Femur (tissue), 1 donor: ENCODE measurements around the gene CD80.
"Not testable (repeated sequence)": the region's sequence is repeated elsewhere in the genome, so short reads cannot be mapped to it uniquely, and the experiment has no call there.

Experiments
- DNase-seq: peaks from one replicate; pipeline ENCODE4 v3.0.0-alpha.2; 2017

The CD80 gene, protein sequence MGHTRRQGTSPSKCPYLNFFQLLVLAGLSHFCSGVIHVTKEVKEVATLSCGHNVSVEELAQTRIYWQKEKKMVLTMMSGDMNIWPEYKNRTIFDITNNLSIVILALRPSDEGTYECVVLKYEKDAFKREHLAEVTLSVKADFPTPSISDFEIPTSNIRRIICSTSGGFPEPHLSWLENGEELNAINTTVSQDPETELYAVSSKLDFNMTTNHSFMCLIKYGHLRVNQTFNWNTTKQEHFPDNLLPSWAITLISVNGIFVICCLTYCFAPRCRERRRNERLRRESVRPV

GRCh38 chr3:119559441-119559963 lies at the start of gene CD80:
TSS of gene CD80 (minus strand) at chr3:119559614. CDS start at chr3:119557728, 1,886 bp downstream.
- no peak for DNase-seq

GRCh38 chr3:119608405-119609000 lies 49.1 kb upstream of the CD80 start:
- no peak for DNase-seq

GRCh38 chr3:119604878-119605277 lies 45.5 kb upstream of the CD80 start:
- DNase-seq: no peak

DNA sequence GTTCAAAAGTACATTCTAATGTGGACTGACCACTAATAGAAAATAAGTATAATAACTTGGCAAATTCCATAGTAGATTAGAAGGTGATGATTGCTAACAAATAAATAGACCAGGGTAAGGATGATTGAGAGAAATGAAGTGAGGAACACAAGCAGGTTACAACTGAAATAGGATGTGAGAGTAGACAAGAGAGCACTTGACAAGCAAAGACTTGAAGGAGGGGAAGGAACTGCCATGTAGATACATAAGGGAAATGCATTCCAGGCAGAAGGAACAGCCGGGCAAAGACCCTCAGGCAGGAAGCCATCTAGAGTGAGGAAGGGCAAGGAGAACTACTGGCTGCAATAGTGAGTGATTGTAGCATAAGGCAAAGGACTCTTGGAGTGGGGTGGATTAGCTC lies 43.3 kb upstream of the CD80 start:
- DNase-seq: no peak

DNA sequence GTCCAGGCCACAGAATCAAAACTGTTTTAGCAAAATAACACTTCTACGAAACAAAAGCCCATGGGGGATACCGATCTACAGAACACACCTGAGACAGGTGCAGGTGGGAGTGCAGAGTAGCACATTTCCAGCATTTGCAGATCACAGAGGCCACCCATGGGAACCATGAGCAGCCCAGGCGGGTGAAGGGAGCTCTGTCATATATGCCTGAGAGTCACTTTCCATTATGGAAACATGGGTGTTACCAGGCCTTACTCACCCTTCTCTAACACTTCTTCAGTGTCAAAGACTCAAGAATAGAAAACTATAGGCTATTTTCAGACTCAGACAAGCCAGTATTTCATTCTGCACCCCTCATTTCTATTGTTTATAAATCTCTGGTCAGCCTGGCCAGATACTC lies 41.7 kb upstream of the CD80 start:
- no peak for DNase-seq

DNA sequence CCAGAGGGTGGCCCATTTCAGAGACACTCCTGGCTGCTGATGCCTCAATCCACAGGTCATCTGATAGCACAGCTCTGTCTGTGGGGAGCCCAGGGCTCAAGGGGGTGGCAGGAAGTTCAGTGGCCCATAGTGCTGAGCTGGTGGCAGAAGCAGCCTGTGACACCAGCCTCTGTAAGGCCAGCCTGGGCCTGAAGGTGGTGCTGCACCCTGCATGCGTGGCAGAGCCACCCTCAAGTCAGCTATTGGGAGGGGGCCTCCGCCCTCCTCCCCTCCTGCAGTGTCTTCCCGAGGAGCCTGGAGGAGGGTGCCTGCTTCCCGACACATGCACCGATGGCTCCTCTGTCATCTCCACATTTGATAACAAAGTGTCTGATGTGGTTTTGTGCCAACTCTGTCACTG lies 41.3 kb upstream of the CD80 start:
- no peak for DNase-seq

DNA sequence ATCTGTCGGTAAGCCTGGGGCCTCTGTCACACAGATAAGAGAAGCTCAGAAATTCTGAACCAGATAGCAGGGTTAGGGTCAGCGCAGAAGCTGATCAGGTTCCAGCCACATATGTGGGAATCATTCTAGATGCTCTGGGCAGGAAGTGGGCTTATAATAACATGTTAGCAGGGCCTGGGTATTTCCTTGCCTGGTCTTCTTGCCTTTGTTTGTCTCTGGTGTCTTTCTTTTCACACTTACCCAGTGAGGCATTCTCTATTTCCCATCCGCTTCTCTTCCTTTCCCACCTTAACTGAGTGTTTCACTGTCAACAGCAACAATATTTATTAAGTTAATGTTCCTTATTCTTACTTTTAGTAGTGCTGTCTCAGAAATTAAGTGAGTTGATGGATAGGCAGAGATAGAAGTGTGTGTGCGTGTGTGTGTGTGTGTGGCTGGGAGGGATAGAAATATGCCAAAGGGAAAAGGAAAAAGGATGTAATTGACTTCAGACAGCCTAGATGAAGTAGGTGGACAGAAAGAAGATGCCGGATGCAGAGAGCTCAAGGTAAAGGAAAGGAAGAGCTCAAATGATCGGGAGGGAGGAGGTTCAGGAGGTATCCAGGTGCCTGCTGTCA lies 40.3 kb upstream of the CD80 start:
- no peak for DNase-seq

DNA sequence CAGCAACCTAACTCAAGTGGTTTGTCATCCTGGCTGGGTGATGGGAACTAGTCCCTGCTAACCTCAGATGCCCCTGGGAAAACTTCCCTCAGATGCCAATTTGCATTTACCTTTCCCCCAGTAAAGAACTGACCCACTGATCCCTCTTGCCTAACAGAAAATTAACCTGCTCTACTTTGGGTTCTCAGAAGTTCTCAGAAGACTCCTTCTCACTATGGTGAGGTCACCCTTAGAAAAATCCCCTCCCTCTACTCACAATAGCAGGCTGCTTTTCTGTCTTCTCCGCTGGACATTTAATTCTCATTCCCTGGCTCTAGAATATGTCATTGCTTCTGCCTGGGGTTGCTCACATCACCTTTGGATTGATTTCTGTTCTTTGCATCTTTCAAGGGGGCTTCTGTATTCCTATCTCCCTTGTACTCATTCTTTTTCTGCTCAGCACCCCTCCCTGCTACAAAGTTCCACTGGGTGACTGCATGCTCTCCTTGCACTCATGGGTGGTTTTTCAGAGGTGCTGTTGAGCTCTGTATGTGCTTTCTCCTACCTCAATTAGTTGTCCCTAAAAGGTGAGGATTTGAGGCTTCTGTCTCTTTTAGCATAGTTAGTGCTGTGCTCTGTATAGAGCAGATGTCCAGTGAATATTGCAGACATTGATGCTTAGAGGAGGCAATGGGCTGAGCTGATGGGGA lies 39.1 kb upstream of the CD80 start:
- DNase-seq: no peak

DNA sequence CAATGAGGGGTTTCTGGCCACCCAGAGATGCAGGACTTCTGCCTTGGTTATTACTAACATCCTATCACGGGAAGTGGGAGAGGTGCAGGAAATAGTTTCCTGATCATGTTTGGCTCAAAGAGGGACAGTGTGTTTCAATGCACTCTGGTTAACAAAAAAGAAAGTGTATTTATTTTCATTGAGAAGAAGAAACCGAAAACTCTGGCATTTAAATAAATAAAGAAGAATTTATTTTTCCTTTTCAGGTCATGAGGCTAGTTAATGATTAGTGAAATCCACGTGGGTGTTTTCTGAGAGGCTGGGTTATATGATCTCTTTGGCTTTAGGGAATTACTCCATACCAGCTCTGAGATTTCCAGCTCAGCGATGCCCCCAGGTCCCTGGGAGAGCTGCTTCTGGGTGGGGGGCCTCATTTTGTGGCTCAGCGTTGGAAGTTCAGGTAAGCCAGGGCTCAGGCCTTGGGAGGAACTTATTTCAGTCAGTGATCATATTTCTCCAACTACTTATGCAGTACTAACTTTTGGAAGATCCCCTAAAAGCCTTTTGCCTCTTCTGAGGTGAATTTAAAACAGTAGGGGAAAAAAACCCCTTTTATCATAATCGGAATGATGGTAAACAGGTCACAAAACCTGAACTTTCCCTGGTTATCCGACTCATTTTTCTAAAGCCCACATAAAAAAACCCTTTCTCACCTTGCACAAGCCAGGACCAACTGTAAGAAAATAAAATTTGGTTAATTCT lies 38.3 kb upstream of the CD80 start, which contains the start of gene PLA1A:
PLA1A (plus strand) TSS at position 338 of the 741 bp plus-strand sequence; CDS start at position 367, 29 bp downstream.
- DNase-seq: no peak

DNA sequence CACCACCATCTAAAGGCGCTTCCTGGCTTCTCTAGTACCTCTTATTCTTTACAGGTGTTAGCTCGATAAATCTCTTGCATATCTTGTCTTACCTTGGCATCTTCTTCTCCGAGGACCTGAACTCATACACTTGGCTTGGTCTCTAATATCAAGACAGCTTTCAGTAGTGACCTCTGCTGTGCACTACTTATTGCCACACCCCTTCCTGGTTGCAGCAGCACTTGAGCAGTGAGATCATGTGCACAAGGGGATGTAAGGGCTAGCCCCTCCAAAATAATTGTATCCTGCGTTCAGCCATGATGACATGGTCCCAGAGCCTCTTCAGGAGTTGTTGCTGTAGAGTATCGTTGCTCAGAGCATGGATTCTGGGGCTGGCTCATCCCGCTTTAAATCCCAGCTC lies 37.0 kb upstream of the CD80 start:
- no peak for DNase-seq

DNA sequence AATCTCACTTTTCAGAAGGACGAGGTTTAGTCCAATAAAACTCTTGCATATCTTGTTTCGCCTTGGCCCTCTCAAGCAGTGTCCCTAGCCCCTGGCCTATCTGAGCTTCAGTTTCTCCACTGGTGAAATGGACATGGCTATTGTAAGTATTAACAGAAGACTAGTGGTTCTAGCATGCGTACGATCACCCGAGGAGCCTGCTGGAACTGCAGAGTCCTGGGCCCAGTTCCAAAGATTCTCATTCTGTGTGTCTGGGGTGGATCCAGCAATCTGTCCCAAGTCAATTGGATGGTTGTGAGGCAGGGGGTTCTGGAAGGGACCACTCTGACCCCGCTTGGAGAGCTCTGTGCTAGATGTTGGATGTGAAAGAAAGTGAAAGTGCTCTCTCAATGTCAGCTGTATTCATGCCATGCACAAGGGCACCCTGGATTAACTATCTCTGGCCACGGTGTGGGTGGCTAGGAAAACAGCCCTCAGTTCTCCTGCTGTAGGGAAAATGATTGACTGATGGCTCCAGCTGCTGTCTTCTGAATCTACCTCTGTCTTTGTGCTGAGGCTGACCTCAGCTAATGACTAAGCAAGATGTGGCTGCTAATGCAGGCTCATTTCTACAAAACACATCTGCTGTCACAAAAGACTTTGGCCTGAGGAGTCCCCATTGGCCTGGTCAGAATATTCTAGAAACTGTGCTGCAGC lies 36.4 kb upstream of the CD80 start:
- no peak for DNase-seq

- not testable (repeated sequence) for DNase-seq
These were observed 35.5 kb upstream of the CD80 start for GRCh38 chr3:119594929-119595328.

- DNase-seq: no peak
These were observed 34.7 kb upstream of the CD80 start for GRCh38 chr3:119594066-119594465.

- DNase-seq: no peak
These were observed 33.4 kb upstream of the CD80 start for GRCh38 chr3:119592861-119593260.

GRCh38 chr3:119590706-119591105 lies 31.3 kb upstream of the CD80 start:
- DNase-seq: no peak

- DNase-seq: no peak
These were observed 29.8 kb upstream of the CD80 start for GRCh38 chr3:119589102-119589773.

DNA sequence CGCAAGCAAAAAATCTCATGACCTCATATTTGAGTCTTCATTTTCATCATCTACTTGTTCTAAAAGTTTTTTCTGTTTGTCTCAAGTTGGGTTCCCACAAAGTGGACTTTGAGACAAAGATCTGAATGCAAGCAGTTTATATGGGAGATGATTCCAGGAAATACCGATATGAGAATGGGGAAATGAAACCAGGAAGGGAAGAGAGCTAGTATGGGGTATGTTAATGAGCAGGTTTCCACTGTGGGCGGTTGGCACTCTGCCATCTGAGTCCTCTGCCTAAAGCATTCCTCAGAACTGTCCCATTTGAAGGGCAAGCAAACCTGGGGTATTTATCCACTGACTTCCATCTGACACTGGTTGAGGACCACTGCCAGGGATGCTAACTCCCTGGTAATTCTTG lies 28.7 kb upstream of the CD80 start:
- peak; percentile 39 for DNase-seq

GRCh38 chr3:119586733-119587172 lies 27.3 kb upstream of the CD80 start:
- DNase-seq: no peak

DNA sequence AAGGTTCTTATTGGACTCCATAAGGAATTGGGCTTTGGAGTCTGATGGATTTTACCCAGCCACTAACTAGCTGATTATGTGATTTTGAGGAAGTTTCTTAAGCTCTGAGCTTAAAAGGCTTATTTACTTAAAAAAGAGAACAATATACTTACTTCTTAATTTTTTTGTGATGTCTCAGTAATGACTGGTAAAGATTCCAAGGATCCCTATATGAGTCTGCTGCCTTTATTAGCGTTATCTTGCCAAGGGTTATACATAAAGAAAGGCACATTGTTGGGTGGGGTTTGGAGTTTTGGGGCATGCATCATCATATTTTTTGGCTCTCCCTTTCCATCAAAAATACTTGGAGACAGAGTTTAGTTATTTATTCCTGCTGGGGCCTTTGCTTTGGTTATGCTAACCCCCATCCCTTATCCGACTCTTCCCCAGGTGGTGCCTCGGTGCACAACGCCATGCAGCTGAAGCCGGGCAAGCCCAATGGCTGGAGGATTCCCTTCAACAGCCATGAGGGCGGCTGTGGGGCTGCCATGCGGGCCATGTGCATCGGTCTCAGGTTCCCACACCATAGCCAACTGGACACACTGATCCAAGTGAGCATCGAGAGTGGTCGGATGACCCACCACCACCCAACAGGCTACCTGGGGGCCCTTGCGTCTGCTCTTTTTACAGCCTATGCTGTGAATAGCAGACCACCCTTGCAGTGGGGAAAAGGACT lies 26.6 kb upstream of the CD80 start:
- DNase-seq: no peak

DNA sequence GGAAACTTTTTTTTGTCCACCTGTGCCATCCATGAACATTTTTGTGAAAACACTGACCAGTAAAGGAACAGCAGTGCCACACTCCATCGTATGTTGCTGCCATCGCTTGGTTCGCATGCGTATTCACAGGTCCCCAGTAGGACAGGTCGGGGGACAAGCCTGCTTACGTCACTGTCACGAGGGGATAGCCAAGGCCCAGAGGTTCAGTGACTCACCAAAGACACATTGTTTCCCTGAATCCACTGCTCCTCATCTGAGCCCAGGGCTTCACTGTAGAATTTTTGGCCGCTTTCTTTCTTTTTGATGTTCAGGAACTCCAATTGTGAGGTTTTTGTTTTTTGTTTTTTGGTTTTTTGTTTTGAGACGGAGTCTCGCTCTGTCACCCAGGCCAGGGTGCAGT lies 25.8 kb upstream of the CD80 start:
- no peak for DNase-seq

GRCh38 chr3:119582178-119582577 lies 22.8 kb upstream of the CD80 start:
- no peak for DNase-seq
